HEK293 (cell line): Measurements from ENCODE around the gene SMTNL2.
"Not testable (repeated sequence)": the region's sequence is repeated elsewhere in the genome, so short reads cannot be mapped to it uniquely, and the experiment has no call there.

Source experiments
- CTCF ChIA-PET: fragments of 350-600 bp; formaldehyde crosslinking; extraction: SDS; loops from one replicate; lab custom pipeline; 2021; ENCODE audit warnings: antibody characterized with exemption; lab: Yijun Ruan, JAX
- POLR2A ChIA-PET: fragments of 300-600 bp; formaldehyde crosslinking; extraction: SDS; loops from one replicate; lab custom pipeline; 2020; ENCODE audit warnings: antibody characterized with exemption, inconsistent platforms; lab: Yijun Ruan, JAX
- H3K27ac ChIP-seq: fragments of 200-500 bp; sonication (Bioruptor generic); 2 replicates; pipeline ENCODE4 v1.5.1; 2014; ENCODE audit warnings: low read depth, low read length, control low read depth, inconsistent platforms; ENCODE audit errors: extremely low read depth
- H3K36me3 ChIP-seq, 2 experiments: fragments of 200-500 bp in 1 of 2; sonication (Bioruptor generic) in 1 of 2; 1 replicate in 1 of 2; 2 replicates in 1 of 2; pipeline ENCODE4 v1.5.1; 2014 to 2017; ENCODE audit warnings: inconsistent platforms in 2 of 2, low read length in 2 of 2; ENCODE audit not compliant: control insufficient read depth in 2 of 2, insufficient read depth in 1 of 2
- H3K4me1 ChIP-seq: fragments of 200-500 bp; sonication (Bioruptor generic); 2 replicates; pipeline ENCODE4 v1.5.1; 2014; ENCODE audit warnings: mild to moderate bottlenecking, low read length, inconsistent platforms; ENCODE audit not compliant: control insufficient read depth, insufficient read depth
- H3K4me3 ChIP-seq: 2 replicates; pipeline ENCODE4 v1.5.1; 2011; ENCODE audit warnings: low read depth, mild to moderate bottlenecking, control low read depth, low read length, moderate library complexity
- H3K9me3 ChIP-seq: fragments of 200-500 bp; sonication (Bioruptor generic); 2 replicates; pipeline ENCODE4 v1.5.1; 2014; ENCODE audit warnings: low read depth, low read length, inconsistent platforms; ENCODE audit not compliant: control insufficient read depth, insufficient read depth
- CTCF ChIP-seq: fragments of 450-650 bp; formaldehyde crosslinking; IDR thresholded peaks from 2 replicates; pipeline ENCODE4 v1.5.1; 2016; ENCODE audit warnings: missing biosample characterization, missing genetic modification characterization
- GLIS1 ChIP-seq: fragments of 450-650 bp; formaldehyde crosslinking; IDR thresholded peaks from 2 replicates; pipeline ENCODE4 v1.5.1; 2016; ENCODE audit warnings: missing biosample characterization, missing genetic modification characterization
- GLIS2 ChIP-seq: fragments of 450-650 bp; formaldehyde crosslinking; IDR thresholded peaks from 2 replicates; pipeline ENCODE4 v1.5.1; 2016; ENCODE audit warnings: missing biosample characterization, missing genetic modification characterization
- KLF7 ChIP-seq: fragments of 450-650 bp; formaldehyde crosslinking; IDR thresholded peaks from 2 replicates; pipeline ENCODE4 v1.5.1; 2016; ENCODE audit warnings: missing biosample characterization, missing genetic modification characterization, borderline replicate concordance
- ZBTB20 ChIP-seq: fragments of 450-650 bp; formaldehyde crosslinking; IDR thresholded peaks from 2 replicates; pipeline ENCODE4 v1.5.1; 2016; ENCODE audit warnings: missing biosample characterization, missing genetic modification characterization
- ZBTB48 ChIP-seq: fragments of 450-650 bp; formaldehyde crosslinking; IDR thresholded peaks from 2 replicates; pipeline ENCODE4 v1.5.1; 2016; ENCODE audit warnings: missing biosample characterization, missing genetic modification characterization
- ZBTB7A ChIP-seq: fragments of 450-650 bp; formaldehyde crosslinking; IDR thresholded peaks from 2 replicates; pipeline ENCODE4 v1.5.1; 2016; ENCODE audit warnings: low read depth, missing biosample characterization, missing genetic modification characterization
- ZBTB8A ChIP-seq: fragments of 450-650 bp; formaldehyde crosslinking; IDR thresholded peaks from 2 replicates; pipeline ENCODE4 v1.5.1; 2016; ENCODE audit warnings: missing biosample characterization, missing genetic modification characterization
- ZNF148 ChIP-seq: fragments of 450-650 bp; formaldehyde crosslinking; IDR thresholded peaks from 2 replicates; pipeline ENCODE4 v1.5.0; 2017; ENCODE audit warnings: missing biosample characterization, missing genetic modification characterization, borderline replicate concordance
- ZNF335 ChIP-seq: fragments of 450-650 bp; formaldehyde crosslinking; conservative IDR thresholded peaks from 2 replicates; pipeline ENCODE4 v1.5.1; 2016; ENCODE audit warnings: missing biosample characterization, missing genetic modification characterization
- ZNF394 ChIP-seq: fragments of 450-650 bp; formaldehyde crosslinking; IDR thresholded peaks from 2 replicates; pipeline ENCODE4 v1.5.1; 2016; ENCODE audit warnings: missing biosample characterization, missing genetic modification characterization, mild to moderate bottlenecking, moderate library complexity, borderline replicate concordance
- ZNF654 ChIP-seq: fragments of 450-650 bp; formaldehyde crosslinking; IDR thresholded peaks from 2 replicates; pipeline ENCODE4 v1.5.1; 2016; ENCODE audit warnings: low read depth, missing biosample characterization, missing genetic modification characterization
- ZNF747 ChIP-seq: fragments of 450-650 bp; formaldehyde crosslinking; IDR thresholded peaks from 2 replicates; pipeline ENCODE4 v1.5.1; 2016; ENCODE audit warnings: missing biosample characterization, missing genetic modification characterization
- TF ChIP-seq, protein P1 (sequence below): fragments of 450-650 bp; formaldehyde crosslinking; IDR thresholded peaks from 2 replicates; pipeline ENCODE4 v1.5.1; 2016; ENCODE audit warnings: missing biosample characterization, missing genetic modification characterization

SMTNL2 gene

GRCh38 chr17:4636474-4637100, 52.3 kb downstream of the SMTNL2 start:
- ChIA-PET CTCF (interaction anchor here (0.6 to 5.6 kb wide), 4 partner anchors 10 to 71 kb away, joined by 3 to 44 read pairs (median 4); no protein-coding TSS in a partner anchor), POLR2A (no interaction called here)
- no peak overlapping the region for H3K27ac ChIP-seq
- H3K4me3 ChIP-seq: no peak overlapping the region
- H3K9me3 ChIP-seq: no peaks in the 10 kb centered on the region
- no peaks in the 10 kb centered on the region for H3K36me3 ChIP-seq
- no peaks in the 10 kb centered on the region; the same call in 1 of the 2 replicates for H3K4me1 ChIP-seq
- TF ChIP-seq KLF7 (tag by site-specific recombination) (no peak), ZNF148 (tag by site-specific recombination) (no peak), ZNF747 (tag by site-specific recombination) (no peak), ZBTB7A (tag by site-specific recombination) (no peak)

DNA sequence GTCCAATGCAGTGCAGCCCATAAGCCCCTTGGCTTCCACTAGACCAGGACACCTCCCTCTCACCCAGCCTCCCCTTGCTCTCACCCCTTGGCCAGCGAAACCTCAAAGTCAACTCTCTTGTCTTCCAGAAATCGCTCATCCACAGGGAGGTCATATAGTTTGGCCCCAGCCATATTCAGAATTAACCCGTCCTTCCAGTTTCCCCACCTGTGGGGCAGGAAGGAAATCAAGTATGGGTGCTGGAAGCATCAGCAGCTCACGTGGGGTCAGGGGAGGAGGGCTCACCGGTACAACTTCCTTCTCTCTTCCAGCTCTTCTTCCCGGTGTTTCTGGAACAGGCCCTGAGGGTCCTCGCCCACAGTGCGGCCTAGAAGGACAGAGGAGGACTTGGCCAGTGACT, 54.4 kb downstream of the SMTNL2 start:
- H3K4me3 ChIP-seq, H3K36me3 ChIP-seq, H3K9me3 ChIP-seq, H3K4me1 ChIP-seq, POLR2A ChIA-PET, H3K27ac ChIP-seq: not testable (repeated sequence)
- CTCF ChIA-PET: interaction anchor here (0.9 kb wide), 2 partner anchors 72 to 73 kb away, joined by 3 to 6 read pairs; no protein-coding TSS in a partner anchor

GRCh38 chr17:4639301-4640059, 55.2 kb downstream of the SMTNL2 start:
- CTCF ChIA-PET: interaction anchor here (0.9 kb wide), 2 partner anchors 72 to 73 kb away, joined by 3 to 6 read pairs; no protein-coding TSS in a partner anchor
- H3K9me3 ChIP-seq, H3K27ac ChIP-seq, H3K4me1 ChIP-seq, H3K4me3 ChIP-seq, POLR2A ChIA-PET, H3K36me3 ChIP-seq: not testable (repeated sequence)
- TF ChIP-seq ZNF335 (tag by site-specific recombination) (peak; percentile 64), ZNF654 (peak; percentile 42; the same call in 1 of the 2 replicates), GLIS2 (peak; percentile 41), ZBTB20 (tag by site-specific recombination) (peak; percentile 74), ZNF394 (peak; percentile 91), CTCF (peak; percentile 55; the same call in 1 of the 2 replicates), ZBTB8A (tag by site-specific recombination) (peak; percentile 62), GLIS1 (tag by site-specific recombination) (0 out of 2 replicates have a peak, but pooled peaks have one; percentile 7), ZBTB48 (tag by site-specific recombination) (0 out of 2 replicates have a peak, but pooled peaks have one; percentile 29)
- TF ChIP-seq, protein P1, sequence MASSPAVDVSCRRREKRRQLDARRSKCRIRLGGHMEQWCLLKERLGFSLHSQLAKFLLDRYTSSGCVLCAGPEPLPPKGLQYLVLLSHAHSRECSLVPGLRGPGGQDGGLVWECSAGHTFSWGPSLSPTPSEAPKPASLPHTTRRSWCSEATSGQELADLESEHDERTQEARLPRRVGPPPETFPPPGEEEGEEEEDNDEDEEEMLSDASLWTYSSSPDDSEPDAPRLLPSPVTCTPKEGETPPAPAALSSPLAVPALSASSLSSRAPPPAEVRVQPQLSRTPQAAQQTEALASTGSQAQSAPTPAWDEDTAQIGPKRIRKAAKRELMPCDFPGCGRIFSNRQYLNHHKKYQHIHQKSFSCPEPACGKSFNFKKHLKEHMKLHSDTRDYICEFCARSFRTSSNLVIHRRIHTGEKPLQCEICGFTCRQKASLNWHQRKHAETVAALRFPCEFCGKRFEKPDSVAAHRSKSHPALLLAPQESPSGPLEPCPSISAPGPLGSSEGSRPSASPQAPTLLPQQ: 0 out of 2 replicates have a peak, but pooled peaks have one; percentile 15

DNA sequence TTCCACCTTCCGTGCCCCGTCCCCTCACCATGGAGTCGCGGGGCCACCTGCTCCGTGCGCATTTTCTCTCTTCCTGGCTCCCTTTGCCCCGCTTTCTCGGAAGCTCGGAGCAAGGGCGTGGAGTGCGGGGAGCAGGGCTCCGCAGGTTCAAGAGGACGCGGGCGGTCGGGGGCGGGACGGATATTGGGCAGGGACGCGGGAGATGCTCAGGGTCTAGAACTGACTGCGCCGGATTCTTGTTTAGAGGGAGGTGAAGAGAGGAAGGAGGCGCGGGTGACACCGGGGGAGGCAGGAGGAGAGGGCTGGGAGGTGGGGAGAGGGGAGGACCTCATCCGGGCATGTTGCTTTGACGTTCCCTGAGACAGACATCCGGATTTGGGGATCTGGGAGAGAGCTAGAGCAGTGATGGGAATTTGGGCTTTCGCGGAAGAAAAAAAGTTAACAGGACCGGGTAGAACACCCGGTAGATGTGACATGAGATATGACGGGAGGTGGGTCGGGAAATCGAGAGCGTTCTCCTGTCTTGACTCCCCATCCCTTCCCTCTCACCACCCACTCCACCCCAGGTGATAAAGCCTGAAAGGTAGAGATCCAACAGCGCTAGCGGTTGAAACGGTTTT, 56.4 kb downstream of the SMTNL2 start:
- H3K9me3 ChIP-seq, H3K4me3 ChIP-seq, H3K36me3 ChIP-seq, POLR2A ChIA-PET, H3K4me1 ChIP-seq, H3K27ac ChIP-seq, CTCF ChIA-PET: not testable (repeated sequence)
